Stimulated activated CD8-positive, alpha-beta memory T cell treated with anti-CD3 and anti-CD28 coated beads, Interleukin-15, amount 100 ng/mL, for 1 hour (primary cell): ENCODE measurements around the gene RASA4B.
"Not testable (repeated sequence)": the region's sequence is repeated elsewhere in the genome, so short reads cannot be mapped to it uniquely, and the experiment has no call there.

ENCODE experiments used
- DNase-seq: peaks from one replicate; pipeline ENCODE4 v3.0.0-alpha.2; 2020; ENCODE audit warnings: low read depth

Gene RASA4B

DNA sequence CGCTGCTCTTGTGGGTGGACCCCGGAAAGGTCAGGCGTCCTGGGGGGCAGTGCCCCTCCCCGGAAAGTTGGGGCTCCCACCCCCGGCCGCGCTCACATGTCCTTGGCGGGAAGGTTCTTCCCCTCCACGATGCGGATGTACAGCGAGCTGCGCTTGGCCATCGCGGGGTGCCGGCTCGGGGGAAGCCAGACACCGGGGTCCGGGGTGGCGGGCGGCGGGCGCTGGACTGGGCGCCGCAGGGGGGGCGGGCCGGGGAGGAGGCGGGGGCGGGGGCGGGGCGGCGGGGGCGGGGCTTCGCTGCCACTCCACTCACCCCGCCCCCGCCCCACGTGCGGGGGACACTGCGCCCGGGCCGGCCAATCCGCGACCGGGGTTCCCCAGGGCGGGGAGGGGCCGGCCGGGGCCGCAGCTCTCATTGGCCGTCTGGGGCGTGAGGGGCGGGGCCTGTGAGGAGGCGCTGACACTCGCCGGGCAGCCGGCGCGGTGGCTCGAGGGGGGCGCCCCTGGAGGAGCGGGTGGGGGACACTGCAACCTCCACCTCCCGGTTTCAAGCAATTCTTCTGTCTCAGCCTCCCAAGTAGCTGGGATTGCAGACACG, at the start of gene RASA4B:
Gene RASA4B, minus strand, starts transcription at position 228 of the 598 bp plus-strand sequence. Its CDS starts 67 bp downstream, at position 161.
- DNase-seq: not testable (repeated sequence)

GRCh38 chr7:102550808-102551422, 33.3 kb upstream of the RASA4B start, which contains the start of gene SPDYE2:
Gene SPDYE2, plus strand, starts transcription at chr7:102551226. Its CDS starts 2,030 bp downstream, at chr7:102553256.
- not testable (repeated sequence) for DNase-seq

GRCh38 chr7:102546353-102546752, 28.8 kb upstream of the RASA4B start:
- DNase-seq: not testable (repeated sequence)

DNA sequence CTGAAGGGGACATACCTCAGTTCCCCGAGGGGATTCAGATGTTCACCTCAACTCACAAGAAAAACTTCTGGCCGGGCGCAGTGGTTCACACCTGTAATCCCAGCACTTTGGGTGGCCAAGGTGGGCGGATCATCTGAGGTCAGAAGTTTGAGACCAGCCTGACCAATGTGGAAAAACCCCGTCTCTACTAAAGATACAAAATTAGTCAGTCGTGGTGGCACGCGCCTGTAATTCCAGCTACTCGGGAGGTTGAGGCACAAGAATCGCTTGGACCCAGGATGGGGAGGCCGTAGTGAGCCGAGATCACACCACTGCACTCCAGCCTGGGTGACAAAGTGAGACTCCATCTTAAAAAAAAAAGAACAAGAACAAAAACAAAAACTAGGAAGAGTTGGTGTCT, 27.7 kb upstream of the RASA4B start:
- DNase-seq: not testable (repeated sequence)

GRCh38 chr7:102544372-102544771, 26.8 kb upstream of the RASA4B start:
- DNase-seq: not testable (repeated sequence)

DNA sequence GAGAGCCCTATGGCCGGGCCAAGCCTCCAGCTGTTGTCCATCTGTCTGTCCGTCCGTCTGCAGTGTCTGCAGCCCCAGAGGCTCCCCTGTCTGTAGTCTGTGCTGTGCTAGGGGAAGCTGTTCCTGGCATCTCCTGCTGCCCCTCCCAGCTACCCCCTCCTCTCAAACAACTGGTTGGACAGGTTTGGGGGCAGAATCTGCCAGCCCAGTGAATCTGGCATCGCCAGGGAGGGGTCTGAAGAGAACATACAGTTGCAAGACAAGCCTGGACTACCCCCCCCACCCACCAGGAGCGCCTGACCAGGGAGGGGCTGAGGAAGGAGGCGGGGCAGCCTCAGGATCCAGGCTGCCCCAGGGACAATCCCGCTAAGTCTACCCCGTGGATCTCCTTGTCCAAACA, 26.0 kb upstream of the RASA4B start, which contains the start of gene UPK3BL2:
Gene UPK3BL2, minus strand, starts transcription at position 101 of the 400 bp plus-strand sequence. Its CDS starts 60 bp downstream, at position 41.
- DNase-seq: not testable (repeated sequence)

GRCh38 chr7:102542771-102543170, 25.2 kb upstream of the RASA4B start:
- DNase-seq: not testable (repeated sequence)

DNA sequence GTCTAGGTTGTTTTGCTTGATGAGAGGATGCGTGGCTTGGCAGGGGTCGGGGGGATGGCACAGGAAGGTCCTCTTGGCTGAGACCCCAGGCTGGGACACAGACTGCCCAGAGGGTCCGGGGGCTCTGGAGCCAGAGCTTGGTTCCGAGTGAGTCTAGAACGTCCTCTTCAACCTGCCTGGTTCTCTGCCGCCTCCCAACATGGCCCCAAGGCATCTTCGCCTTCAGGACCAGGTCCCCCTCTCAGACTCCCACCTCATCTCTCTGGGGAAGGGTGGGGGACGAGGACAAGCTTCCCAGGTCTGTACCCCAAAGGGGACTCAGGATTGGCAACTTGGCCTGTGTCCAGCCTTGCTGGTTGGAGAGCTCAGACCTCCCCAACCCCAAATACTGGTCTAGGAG, 24.5 kb upstream of the RASA4B start:
- not testable (repeated sequence) for DNase-seq

GRCh38 chr7:102540604-102541003, 23.0 kb upstream of the RASA4B start:
- not testable (repeated sequence) for DNase-seq

GRCh38 chr7:102535062-102535615, 17.6 kb upstream of the RASA4B start:
- not testable (repeated sequence) for DNase-seq

DNA sequence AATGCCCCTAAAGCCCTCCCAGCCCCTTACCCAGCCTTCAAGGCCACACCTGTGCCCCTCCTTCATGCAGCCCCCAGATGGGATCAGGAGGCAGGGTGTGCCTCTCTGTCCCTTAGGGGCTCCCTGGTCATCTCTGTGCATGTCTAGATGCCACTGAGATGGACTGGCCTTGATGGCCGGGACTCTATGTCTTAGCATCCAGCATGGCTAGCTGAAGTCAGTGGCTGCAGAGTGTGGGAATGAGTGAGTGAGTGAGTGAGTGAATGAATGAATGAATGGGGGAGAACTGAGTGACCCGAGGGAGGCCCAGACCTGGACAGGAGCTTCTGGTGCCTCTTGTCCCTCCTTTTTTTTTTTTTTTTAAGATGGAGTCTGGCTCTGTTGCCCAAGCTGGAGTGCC, 14.6 kb upstream of the RASA4B start:
- not testable (repeated sequence) for DNase-seq

DNA sequence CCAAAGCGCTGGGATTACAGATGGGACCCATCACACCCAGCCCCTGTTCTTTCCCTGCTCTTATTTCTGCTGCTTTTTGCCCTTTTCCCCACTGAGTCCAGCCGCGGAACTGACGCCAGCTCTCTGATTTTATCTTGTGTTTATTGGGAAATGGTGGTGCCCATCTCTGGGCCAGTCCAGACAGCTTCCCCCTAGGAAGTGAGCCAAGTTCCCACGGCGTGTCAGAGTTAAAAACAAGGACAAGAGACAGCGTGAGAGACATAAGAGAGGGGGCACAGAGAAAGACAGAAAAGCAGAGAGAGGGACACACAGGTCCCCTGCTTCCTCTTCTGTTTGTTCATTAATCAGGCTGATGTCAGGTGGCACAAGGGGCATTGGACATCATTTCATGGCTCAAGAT, 14.0 kb upstream of the RASA4B start:
- DNase-seq: not testable (repeated sequence)

DNA sequence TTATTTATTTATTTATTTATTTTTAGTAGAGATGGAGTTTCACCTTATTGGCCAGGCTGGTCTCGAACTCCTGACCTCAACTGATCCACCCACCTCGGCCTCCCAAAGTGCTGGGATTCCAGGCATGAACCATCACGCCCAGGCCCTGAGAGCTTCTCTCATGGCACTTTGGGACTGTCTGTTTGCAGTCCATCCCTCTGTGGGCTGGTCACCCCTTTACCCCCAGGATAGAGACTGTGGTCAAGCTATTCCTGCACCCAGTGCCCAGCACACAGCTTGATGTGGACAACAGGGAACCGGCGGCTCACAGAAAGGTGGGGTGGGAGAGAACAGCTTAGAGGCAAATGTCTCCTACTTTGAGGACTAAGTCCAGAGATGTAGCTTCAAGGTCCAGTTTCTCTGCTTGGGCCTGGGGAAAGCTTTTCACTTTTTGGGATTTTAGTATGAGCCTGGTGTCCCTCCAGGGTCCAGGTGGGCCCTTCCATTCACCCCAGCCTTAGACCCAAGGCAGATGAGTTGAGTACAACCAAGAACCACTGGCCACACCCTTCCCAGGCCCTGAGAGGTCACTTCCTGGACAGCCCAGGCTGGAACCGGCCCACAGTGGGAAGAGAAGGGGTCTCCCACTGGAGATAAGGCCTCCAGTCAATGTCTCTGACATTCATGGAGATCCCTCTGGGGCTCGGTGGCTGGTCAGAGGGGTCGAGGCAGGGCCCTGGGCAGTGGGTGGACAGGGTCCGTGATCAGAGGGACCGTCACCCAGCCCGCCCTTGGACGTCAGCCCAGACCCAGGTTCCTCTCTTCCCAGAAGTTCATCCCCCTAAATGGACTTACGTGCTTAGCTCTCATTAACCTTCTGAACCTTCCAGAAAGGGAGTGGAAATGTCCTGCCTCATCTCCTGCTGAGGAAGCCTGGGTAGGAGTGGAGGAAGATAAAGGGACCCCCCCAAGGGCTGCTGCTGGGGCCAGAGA, 10.5 kb upstream of the RASA4B start:
- not testable (repeated sequence) for DNase-seq

DNA sequence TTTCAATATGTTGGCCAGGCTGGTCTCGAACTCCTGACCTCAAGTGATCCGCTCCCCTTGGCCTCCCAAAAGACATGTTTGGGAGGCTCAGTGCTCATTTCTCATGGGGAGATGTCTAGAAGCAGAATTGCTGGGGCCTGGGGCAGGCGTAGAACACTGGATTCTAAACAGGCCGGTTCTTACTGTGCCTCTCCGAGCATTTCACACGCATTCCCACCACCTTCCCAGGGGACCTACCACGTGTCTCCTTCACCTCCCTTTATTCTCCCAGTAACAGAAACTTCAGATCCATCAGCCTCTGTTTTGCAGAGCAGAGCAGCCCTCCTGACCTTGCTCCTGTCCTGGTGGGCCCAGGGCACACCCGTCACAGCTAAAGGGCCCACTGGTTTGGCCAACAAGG, 9.6 kb upstream of the RASA4B start:
- not testable (repeated sequence) for DNase-seq

- DNase-seq: not testable (repeated sequence)
Measured at GRCh38 chr7:102524803-102525202, 7.2 kb upstream of the RASA4B start.

DNA sequence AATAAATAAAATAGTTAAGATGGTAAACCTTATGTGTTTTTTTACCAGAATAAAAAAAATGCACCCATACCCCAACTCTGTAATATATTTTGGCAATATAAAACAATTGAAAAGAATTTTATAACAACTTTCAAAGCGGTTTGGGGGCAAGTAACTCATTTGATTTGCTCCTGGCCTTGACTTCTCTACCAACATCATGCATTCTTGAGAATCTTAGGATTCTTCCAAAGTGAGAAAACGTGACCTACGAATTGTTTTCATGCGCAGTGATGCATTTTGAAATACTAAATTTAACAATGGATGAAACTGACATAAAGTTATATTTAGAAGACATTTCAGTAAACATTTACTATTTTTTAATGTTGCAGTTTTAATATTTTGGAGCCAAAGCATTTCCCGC, 3.2 kb upstream of the RASA4B start:
- not testable (repeated sequence) for DNase-seq

GRCh38 chr7:102516951-102517350, 626 bp downstream of the RASA4B start:
- not testable (repeated sequence) for DNase-seq

DNA sequence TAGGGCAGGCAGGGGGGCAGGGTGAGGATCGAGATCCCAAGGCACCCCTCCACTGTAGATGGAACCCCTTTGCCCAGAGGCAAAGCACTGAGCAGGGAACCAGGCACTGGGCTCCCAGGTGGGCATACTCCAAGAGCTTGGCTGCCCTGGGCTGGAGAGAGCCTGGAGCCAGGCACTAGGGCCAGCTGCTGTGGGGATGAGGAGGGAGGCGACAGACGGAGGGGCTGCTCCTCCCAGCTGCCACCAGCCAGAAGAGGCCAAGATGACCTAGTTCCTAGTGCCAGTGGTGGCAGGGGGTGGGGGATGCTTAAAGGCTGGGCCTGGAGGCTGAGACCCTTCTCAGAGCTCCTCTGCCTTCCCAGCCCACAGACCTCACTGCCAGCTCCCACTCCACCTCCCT, 1.7 kb downstream of the RASA4B start:
- not testable (repeated sequence) for DNase-seq

DNA sequence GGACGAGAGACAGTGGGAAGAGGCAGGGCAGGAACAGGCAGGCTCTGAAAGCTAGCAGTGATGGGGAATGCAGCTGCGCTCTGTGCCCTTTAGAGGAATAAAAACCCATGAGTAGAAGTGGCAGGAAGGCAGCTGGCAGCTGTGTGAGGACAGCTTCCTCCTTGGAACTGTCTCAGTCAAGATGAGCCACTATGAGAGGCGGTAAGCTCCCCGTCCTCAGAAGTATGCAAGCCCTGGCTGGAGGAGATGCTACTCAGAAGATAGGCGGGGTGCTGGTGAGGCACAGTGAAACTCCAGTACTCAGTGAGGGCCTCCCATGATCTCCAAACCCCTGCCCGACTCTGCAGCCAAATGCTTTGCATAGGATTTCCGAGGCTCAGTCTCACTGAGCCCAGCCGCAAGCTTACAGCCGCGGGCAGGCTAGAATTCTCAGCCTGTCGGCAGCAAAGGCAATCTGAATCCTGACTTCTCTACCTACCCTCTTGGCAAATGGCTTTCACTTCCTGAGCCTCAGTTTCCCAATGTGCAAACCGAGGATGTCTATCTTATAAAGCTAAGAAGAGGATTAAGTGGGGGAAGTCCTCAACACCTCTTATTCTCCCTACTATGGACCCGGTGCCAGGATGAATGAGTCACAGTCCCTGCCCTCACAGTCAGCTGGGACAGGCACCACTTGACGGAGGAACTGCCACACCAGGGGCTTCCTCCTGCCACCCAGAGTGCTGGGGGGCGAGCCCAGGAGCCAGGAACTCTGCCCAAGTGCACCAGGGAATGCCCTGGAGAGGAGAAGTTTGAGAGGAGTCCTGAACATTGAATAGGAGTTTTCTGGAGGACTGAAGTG, 2.5 kb downstream of the RASA4B start:
- not testable (repeated sequence) for DNase-seq

DNA sequence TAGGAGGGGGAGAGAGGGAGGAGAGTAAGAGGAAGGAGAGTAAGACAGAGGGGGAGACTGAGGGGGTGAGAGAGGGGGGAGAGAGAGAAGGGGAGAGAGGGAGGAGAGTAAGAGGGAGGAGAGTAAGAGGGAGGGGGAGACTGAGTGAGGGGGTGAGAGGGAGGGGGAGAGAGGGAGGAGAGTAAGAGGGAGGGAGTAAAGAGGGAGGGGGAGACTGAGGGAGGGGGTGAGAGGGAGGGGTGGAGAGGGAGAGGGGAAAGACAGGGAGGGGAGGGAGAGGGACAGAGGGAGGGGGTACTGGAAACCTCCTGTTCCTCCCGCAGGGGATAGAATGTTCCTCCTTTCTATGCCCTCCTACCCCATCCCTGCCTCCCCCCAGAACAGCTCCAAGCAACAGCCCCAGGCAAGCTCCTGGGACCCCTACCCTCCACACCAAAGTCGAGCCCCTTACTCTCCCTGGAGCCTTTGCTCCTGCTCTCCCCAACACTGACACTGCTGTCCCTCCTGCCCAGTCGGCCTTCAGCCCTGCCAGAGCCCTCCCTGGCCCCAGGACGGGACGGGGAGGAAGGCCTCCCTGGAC, 4.8 kb downstream of the RASA4B start:
- DNase-seq: not testable (repeated sequence)
